GM21786 (cell line): ENCODE measurements around the gene PPP1R7.

Experiments
- ATAC-seq: cut with Tn5 transposase; IDR thresholded peaks from one replicate; pipeline ENCODE4 v1.9.1; 2021; ENCODE audit not compliant: unreplicated experiment

The PPP1R7 gene

GRCh38 chr2:241226723-241227572 lies 76.7 kb downstream of the PPP1R7 start:
- no peak for ATAC-seq

DNA sequence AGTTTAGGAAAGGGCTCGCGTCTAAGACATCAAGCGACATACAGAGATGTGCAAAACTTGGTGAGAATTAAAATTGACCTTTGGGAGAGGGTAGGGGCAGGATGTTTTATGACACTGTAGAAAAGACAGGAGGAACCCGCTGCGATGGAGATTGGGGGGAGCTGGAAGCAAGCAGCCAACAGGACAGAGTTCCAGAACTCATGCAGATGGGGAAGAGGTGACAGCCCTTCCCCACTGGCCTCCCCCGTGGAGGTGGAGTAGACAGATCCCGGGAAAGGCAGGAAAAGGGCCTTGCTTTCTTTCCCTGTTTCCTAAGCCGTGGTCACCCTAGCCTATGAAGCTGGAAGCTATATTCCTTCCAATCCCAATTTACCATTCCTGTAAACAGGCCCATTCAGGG lies 77.3 kb downstream of the PPP1R7 start:
- no peak for ATAC-seq

DNA sequence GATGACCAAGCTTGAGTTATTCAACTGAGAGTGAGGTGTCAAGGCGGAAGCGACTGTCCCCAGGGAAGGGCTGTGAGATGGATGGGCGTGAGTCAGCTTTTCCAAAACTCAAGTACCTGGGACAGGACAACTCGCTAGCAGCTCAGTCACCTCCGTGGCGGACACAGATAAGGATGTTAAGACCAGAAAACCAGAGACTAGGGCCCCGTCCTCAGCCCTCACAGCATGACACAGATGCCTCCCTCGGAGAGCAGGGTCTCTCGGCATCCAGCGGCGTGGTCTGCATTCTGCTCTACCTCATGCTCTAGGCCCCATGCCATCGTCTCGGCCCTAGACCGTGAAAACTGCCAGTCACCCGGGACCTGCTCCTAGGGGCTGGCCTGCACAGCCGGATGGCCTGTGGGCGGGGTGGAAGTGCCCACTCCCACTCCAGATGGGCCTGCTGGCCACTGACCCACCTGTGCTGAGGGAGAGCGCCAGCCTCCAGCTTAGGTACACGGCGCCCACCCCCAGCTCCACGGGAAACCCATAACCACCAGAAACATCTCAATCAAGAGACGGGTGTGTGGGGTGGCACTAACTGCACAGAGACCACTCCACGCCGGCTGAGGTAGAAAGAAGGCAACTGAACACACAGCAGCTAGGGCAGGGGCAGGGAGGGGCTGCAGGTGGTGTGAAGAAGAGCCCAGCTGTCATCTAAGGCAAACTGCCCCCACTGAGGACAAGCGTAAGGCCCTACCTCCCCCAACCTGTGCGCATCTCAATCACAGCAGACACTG lies 78.0 kb downstream of the PPP1R7 start:
- no peak for ATAC-seq

GRCh38 chr2:241228860-241229516 lies 78.7 kb downstream of the PPP1R7 start:
- no peak for ATAC-seq

DNA sequence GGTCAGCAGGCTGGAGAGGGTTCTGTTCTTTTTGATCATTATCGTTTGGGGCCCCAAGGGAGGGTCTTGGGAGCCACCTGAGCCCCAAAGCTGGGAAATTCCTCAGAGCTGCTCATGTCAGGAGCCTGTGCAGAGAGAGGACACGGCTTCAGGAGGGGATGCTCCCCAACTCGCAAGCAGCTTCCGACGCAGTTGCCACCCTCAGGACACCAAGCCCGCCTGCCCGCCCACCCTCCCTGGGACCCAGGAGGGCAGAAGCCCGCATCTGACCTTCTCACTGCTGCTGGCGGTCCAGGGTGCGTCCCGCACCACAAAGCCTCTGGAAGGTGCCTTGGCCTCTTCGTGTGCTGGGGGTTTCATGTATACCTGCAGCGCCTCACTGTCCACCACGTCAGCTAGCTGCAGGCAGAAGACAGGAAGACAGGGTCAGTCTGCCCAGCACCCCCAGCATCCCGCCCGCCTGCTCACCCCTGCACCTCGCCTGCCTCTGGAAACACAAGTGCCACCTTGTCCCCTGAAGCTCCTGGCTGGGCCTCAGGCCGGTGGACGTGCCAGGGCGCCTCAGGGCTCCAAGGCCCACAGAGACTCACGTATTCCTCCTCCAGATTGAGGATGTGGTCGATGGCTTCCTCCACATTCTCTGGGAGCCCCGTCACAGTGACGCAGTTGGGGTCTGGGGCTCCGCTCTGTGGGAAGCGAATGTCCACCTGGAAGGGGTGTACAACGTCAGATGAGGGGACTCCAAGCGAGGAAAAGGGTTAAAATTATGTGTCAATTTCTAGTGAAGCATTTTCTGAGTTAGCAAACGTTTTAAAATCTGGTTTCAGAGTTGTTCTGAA lies 79.5 kb downstream of the PPP1R7 start:
- ATAC-seq, result no peak

GRCh38 chr2:241230435-241230834 lies 80.2 kb downstream of the PPP1R7 start:
- no peak for ATAC-seq

DNA sequence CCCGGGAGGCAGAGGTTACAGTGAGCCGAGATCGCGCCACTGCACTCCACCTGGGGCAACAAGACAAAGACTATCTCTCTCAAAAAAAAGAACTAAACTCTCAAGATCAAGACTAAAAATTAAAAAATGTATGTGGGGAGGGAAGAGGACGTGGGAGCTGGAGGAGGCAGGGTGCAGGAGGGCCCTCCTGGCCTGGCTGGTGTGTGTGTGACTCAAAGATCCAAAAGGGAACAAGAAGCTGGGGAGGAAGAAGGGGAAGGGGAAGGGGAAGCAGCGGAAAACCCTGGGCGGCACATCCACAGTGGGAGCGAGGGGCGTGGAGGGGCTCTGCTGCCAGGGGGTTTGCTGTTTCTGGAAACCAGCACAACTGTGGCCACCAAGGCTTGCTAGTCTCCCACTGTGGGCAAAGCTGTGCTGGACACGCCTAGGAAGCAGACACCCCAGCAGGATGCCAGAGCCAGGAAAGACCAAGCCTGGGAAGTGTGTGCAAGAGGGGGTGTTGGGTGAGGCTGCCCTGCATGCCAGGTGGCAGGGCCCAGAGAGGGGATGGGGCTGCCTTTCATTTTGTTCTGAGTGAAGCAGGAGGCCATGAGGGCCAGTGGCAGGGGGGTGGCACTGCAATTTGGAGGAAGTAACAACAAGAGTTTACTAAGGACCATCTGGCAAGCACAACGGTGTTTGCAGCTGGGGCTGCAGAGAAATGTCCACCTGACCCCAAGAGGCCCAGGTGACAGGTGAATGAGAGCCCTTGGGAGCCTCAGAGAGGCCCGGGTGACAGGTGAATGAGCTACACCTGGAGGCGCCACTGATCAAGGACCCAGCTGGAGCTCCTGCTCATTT lies 82.7 kb downstream of the PPP1R7 start:
- no peak for ATAC-seq
